OCI-LY7 (cell line): Measurements from ENCODE around the gene DIPK1B. TPM values are rescaled to one million over a fixed set of nuclear protein-coding genes. Genes with fewer than 3 reads are reported as not detected.

Experiments used
- BruUV-seq: library from RNA; stranded (reverse); fragments of 400-500 nt; replicated peaks from 2 replicates; lab custom pipeline; 2021; lab: Mats Ljungman, UMichigan
- CTCF ChIA-PET: fragments of 300-600 bp; sonication (Branson Sonifier 250); formaldehyde crosslinking; loops from one replicate; lab custom pipeline; 2022; ENCODE audit warnings: antibody characterized with exemption; ENCODE audit not compliant: unreplicated experiment; lab: Charles Lee
- POLR2A ChIA-PET: fragments of 300-600 bp; sonication (Branson Sonifier 250); formaldehyde crosslinking; loops from one replicate; lab custom pipeline; 2022; ENCODE audit warnings: antibody characterized with exemption; lab: Charles Lee
- DNase-seq: peaks from one replicate; pipeline ENCODE4 v3.0.0-alpha.2; 2015; ENCODE audit warnings: low spot score
- H2AFZ ChIP-seq: fragments of 200-600 bp; sonication (generic), shearing (Covaris generic); 2 replicates; pipeline ENCODE4 v1.6.1; 2014; ENCODE audit warnings: mild to moderate bottlenecking, antibody characterized with exemption, low read length, moderate library complexity
- H3K27ac ChIP-seq: fragments of 200-600 bp; sonication (generic); 2 replicates; pipeline ENCODE4 v1.5.1; 2014; ENCODE audit warnings: mixed run types, low read depth, mild to moderate bottlenecking, moderate library complexity, low read length, inconsistent platforms; ENCODE audit not compliant: poor library complexity, severe bottlenecking
- H3K36me3 ChIP-seq: fragments of 200-600 bp; sonication (generic); 2 replicates; pipeline ENCODE4 v1.6.1; 2014; ENCODE audit warnings: mild to moderate bottlenecking, antibody characterized with exemption, low read length, moderate library complexity, mixed read lengths; ENCODE audit not compliant: insufficient read depth
- H3K4me1 ChIP-seq: fragments of 200-600 bp; sonication (generic); 2 replicates; pipeline ENCODE4 v1.5.1; 2014; ENCODE audit warnings: mild to moderate bottlenecking, low read length; ENCODE audit not compliant: insufficient read depth, poor library complexity, severe bottlenecking
- H3K4me2 ChIP-seq: fragments of 200-600 bp; sonication (generic); 2 replicates; pipeline ENCODE4 v1.6.1; 2014; ENCODE audit warnings: mild to moderate bottlenecking, low read length
- H3K4me3 ChIP-seq: fragments of 200-600 bp; sonication (generic); 2 replicates; pipeline ENCODE4 v1.5.1; 2014; ENCODE audit warnings: mild to moderate bottlenecking, low read depth, low read length; ENCODE audit not compliant: poor library complexity, severe bottlenecking
- H3K79me2 ChIP-seq: fragments of 200-600 bp; sonication (generic); 2 replicates; pipeline ENCODE4 v1.6.1; 2016; ENCODE audit warnings: low read depth, mild to moderate bottlenecking, low read length, moderate library complexity, mixed read lengths; ENCODE audit not compliant: insufficient read depth
- H3K9me2 ChIP-seq: fragments of 200-600 bp; sonication (generic); 2 replicates; pipeline ENCODE4 v1.6.1; 2016; ENCODE audit warnings: mild to moderate bottlenecking, low read length, mixed read lengths; ENCODE audit not compliant: insufficient read depth
- H3K9me3 ChIP-seq: fragments of 200-600 bp; sonication (generic); 2 replicates; pipeline ENCODE4 v1.6.1; 2014; ENCODE audit warnings: mild to moderate bottlenecking, mixed run types, low read length, mixed read lengths
- H4K20me1 ChIP-seq: fragments of 200-600 bp; sonication (generic); 2 replicates; pipeline ENCODE4 v1.6.1; 2014; ENCODE audit warnings: mild to moderate bottlenecking, antibody characterized with exemption, low read length, moderate library complexity, mixed read lengths; ENCODE audit not compliant: insufficient read depth
- EZH2phosphoT487 ChIP-seq: fragments of 200-600 bp; sonication (generic); IDR thresholded peaks from 2 replicates; pipeline ENCODE4 v1.6.1; 2018; ENCODE audit warnings: low read depth, borderline replicate concordance, mild to moderate bottlenecking, mixed run types, antibody characterized with exemption, low read length, moderate library complexity, mixed read lengths
- intact Hi-C: fragments of 100-400 bp; cut with micrococcal nuclease; formaldehyde crosslinking; loops from one replicate; pipeline ENCODE4 v1.10.0; 2022; ENCODE audit not compliant: unreplicated experiment
- total RNA-seq, 2 experiments: library from RNA; depleted of rRNA in 1 of 2; stranded (reverse); fragments of >200 nt in 1 of 2; shearing (Covaris generic) in 1 of 2; gene quantifications; 2 replicates each; pipeline ENCODE4 v1.2.3, GENCODE V29; 2014 to 2022
- TF ChIP-seq, protein P1 (sequence below): fragments of 200-600 bp; sonication (generic); conservative IDR thresholded peaks from 2 replicates; pipeline ENCODE4 v1.5.1; 2014; ENCODE audit warnings: mild to moderate bottlenecking, antibody characterized with exemption, low read length, moderate library complexity, mixed read lengths

DIPK1B gene
- total RNA-seq, 2 experiments from 2014 or later, result 0.30 to 13.3 TPM

DNA sequence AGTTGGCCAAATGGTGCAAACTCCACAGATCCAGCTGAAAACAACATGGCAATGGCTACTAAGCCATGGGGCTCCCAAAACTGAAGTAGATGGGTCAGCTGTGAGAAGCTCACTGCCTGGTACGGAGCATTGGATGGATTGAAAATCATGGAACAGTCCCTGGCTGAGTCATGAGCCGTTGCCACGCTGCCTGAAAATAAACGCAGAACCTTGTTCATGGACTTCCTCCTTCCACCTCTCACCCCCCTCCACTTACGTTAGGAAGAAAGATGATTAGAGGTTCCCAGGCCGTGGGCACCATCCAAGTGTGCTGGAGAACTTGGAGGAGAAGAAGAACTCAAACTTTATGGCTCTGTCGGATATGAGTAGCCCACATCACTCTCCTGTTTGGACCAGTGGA lies 6.8 kb upstream of the DIPK1B start:
- Histone ChIP-seq H3K4me2 (no peak overlapping the region), H3K36me3 (no peaks in the 10 kb centered on the region), H3K79me2 (no peaks in the 10 kb centered on the region), H3K4me1 (peaks cover 8% of the 10 kb centered on the region), H3K9me2 (no peaks in the 10 kb centered on the region), H4K20me1 (no peaks in the 10 kb centered on the region), H3K27ac (no peak overlapping the region), H3K4me3 (no peak overlapping the region), H2AFZ (no peak overlapping the region), H3K9me3 (no peaks in the 10 kb centered on the region)
- no peak for DNase-seq
- intact Hi-C loops, result no loop called here
- CTCF ChIA-PET, result no interaction called here
- TF ChIP-seq, protein P1, sequence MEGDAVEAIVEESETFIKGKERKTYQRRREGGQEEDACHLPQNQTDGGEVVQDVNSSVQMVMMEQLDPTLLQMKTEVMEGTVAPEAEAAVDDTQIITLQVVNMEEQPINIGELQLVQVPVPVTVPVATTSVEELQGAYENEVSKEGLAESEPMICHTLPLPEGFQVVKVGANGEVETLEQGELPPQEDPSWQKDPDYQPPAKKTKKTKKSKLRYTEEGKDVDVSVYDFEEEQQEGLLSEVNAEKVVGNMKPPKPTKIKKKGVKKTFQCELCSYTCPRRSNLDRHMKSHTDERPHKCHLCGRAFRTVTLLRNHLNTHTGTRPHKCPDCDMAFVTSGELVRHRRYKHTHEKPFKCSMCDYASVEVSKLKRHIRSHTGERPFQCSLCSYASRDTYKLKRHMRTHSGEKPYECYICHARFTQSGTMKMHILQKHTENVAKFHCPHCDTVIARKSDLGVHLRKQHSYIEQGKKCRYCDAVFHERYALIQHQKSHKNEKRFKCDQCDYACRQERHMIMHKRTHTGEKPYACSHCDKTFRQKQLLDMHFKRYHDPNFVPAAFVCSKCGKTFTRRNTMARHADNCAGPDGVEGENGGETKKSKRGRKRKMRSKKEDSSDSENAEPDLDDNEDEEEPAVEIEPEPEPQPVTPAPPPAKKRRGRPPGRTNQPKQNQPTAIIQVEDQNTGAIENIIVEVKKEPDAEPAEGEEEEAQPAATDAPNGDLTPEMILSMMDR, result no peak
- no peak for TF ChIP-seq EZH2phosphoT487
- POLR2A ChIA-PET, result no interaction called here
- no TSS peak for BruUV-seq

DNA sequence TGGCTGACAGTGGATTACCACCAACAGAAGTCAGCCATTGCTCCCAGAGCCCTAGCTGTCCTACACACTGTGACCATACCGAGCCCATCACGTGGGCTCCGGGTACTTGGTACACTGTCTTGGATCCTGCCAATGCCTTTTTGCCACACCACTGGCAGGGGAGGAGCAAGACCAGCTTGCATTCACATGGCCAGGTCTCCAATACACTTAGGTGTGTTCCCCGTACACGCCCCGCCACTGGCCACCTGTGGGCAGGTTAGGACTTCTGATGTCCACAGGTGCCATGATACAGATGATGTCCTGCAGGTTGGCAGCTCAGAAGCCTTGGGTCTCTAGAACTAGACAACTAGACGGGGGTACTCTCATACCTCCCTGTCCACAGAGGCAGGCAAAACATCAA lies 5.4 kb upstream of the DIPK1B start:
- no TSS peak for BruUV-seq
- no peak overlapping the region for H2AFZ ChIP-seq
- no peaks in the 10 kb centered on the region for H4K20me1 ChIP-seq
- no peak for DNase-seq
- no peak overlapping the region for H3K4me2 ChIP-seq
- ChIA-PET CTCF (no interaction called here), POLR2A (no interaction called here)
- no peak overlapping the region for H3K4me3 ChIP-seq
- H3K9me3 ChIP-seq, result no peaks in the 10 kb centered on the region
- H3K36me3 ChIP-seq, result no peaks in the 10 kb centered on the region
- intact Hi-C loops, result no loop called here
- no peaks in the 10 kb centered on the region for H3K79me2 ChIP-seq
- no peaks in the 10 kb centered on the region for H3K4me1 ChIP-seq
- H3K27ac ChIP-seq, result no peak overlapping the region
- no peaks in the 10 kb centered on the region for H3K9me2 ChIP-seq
- no peak for TF ChIP-seq EZH2phosphoT487
- TF ChIP-seq, protein P1, result no peak

DNA sequence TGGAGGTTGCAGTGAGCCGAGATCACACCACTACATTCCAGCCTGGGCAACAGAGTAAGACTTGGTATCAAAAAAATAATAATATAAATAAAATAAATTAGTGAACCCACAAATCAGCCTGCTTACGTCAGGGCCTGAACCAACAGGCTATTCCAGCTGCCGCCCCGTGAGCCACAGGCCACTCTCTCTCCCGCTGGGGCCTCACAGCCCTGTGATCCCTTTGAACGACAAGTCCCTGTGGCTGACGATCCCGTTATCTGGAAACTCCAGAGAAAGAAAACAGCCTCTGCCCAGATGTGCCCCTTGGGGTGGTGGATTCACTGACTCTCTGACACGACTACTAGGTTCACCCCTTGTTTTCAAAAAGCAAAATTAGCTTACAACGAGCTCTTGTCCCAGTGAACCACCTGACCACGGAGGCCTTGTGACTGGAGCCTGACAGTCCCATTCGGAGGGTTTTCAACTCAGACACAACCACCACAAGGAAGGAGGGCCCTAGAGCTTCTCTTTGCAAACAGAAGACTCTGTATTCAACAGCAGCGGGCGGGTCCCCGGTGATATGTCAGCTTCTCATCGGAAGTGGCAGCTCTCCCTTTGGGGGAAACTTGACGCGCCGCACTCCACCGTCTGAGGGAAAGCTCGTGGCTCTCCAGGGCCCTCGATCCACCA lies 4.4 kb upstream of the DIPK1B start:
- BruUV-seq, result no TSS peak
- intact Hi-C loops, result no loop called here
- TF ChIP-seq, protein P1, result no peak
- TF ChIP-seq EZH2phosphoT487, result no peak
- no peak overlapping the region for H3K4me2 ChIP-seq
- no peak for DNase-seq
- H4K20me1 ChIP-seq, result no peaks in the 10 kb centered on the region
- no peak overlapping the region for H3K4me3 ChIP-seq
- no peaks in the 10 kb centered on the region for H3K4me1 ChIP-seq
- no peak overlapping the region for H3K27ac ChIP-seq
- H3K9me2 ChIP-seq, result no peaks in the 10 kb centered on the region
- CTCF ChIA-PET, result no interaction called here
- H3K9me3 ChIP-seq, result no peaks in the 10 kb centered on the region
- H3K36me3 ChIP-seq, result no peaks in the 10 kb centered on the region
- POLR2A ChIA-PET, result no interaction called here
- no peaks in the 10 kb centered on the region for H3K79me2 ChIP-seq
- H2AFZ ChIP-seq, result no peak overlapping the region
